Panc1 (cell line): ENCODE measurements around the gene ETNK1. TPM values are rescaled to one million over a fixed set of nuclear protein-coding genes. Genes with fewer than 3 reads are reported as not detected.

Experiments used
- ATAC-seq: fragments of 200-7000 bp; cut with Tn5 transposase; 2 replicates; pipeline ENCODE4 v1.9.1; 2020; ENCODE audit warnings: mild to moderate bottlenecking, moderate library complexity
- BruUV-seq: library from RNA; stranded (reverse); fragments of 400-500 nt; replicated peaks from 2 replicates; lab custom pipeline; 2021; lab: Mats Ljungman, UMichigan
- CTCF ChIA-PET: fragments of 300-600 bp; sonication (Branson Sonifier 250); formaldehyde crosslinking; loops from one replicate; lab custom pipeline; 2022; ENCODE audit warnings: antibody characterized with exemption; lab: Charles Lee
- POLR2A ChIA-PET: fragments of 300-600 bp; sonication (Branson Sonifier 250); formaldehyde crosslinking; loops from one replicate; lab custom pipeline; 2022; ENCODE audit warnings: antibody characterized with exemption; lab: Charles Lee
- DNase-seq: peaks from one replicate; pipeline ENCODE4 v3.0.0-alpha.2; 2010; ENCODE audit warnings: low read depth, low spot score
- H3K27ac ChIP-seq: 2 replicates; pipeline ENCODE4 v1.5.1; 2011; ENCODE audit warnings: mild to moderate bottlenecking, low read length, inconsistent platforms
- H3K27me3 ChIP-seq: fragments of 200-500 bp; sonication (Bioruptor generic); 2 replicates; pipeline ENCODE4 v1.6.0; 2014; ENCODE audit warnings: low read length, inconsistent platforms; ENCODE audit not compliant: control insufficient read depth, insufficient read depth
- H3K36me3 ChIP-seq: fragments of 200-500 bp; sonication (Bioruptor generic); 2 replicates; pipeline ENCODE4 v1.5.1; 2014; ENCODE audit warnings: inconsistent platforms, mild to moderate bottlenecking, low read length, moderate library complexity; ENCODE audit not compliant: control insufficient read depth, insufficient read depth
- H3K4me1 ChIP-seq: 2 replicates; pipeline ENCODE4 v1.5.1; 2011; ENCODE audit warnings: inconsistent platforms, mild to moderate bottlenecking, low read length, moderate library complexity; ENCODE audit not compliant: control insufficient read depth, insufficient read depth
- H3K4me3 ChIP-seq, 2 experiments: 2 replicates each; pipeline ENCODE4 v1.5.1; 2011 to 2012; ENCODE audit warnings: low read depth in 2 of 2, low read length in 2 of 2, mild to moderate bottlenecking in 2 of 2, inconsistent platforms in 1 of 2, moderate library complexity in 1 of 2
- H3K9me3 ChIP-seq: fragments of 200-500 bp; sonication (Bioruptor generic); 2 replicates; pipeline ENCODE4 v1.5.1; 2014; ENCODE audit warnings: low read depth, mild to moderate bottlenecking, inconsistent platforms, low read length, moderate library complexity; ENCODE audit not compliant: control insufficient read depth, insufficient read depth
- POLR2AphosphoS5 ChIP-seq: IDR thresholded peaks from 2 replicates; pipeline ENCODE4 v1.6.1; 2012; ENCODE audit warnings: mild to moderate bottlenecking, low read depth, low read length, moderate library complexity
- SIN3A ChIP-seq: IDR thresholded peaks from 2 replicates; pipeline ENCODE4 v1.6.1; 2012; ENCODE audit warnings: low read depth, mild to moderate bottlenecking, low read length, moderate library complexity, borderline replicate concordance; ENCODE audit not compliant: insufficient read depth
- TCF7L2 ChIP-seq: IDR thresholded peaks from 2 replicates; pipeline ENCODE4 v1.6.1; 2011; ENCODE audit warnings: mild to moderate bottlenecking, low read depth, low read length, inconsistent platforms
- in situ Hi-C: cut with HindIII; loops from 2 replicates; pipeline ENCODE4 v1.10.0; 2016; ENCODE audit warnings: low sequenced_read_pairs, low pct_unique_long_range_greater_than_20kb
- intact Hi-C: fragments of 100-400 bp; cut with micrococcal nuclease; formaldehyde crosslinking; loops from one replicate; pipeline ENCODE4 v1.10.0; 2022; ENCODE audit not compliant: unreplicated experiment
- total RNA-seq: library from RNA; stranded (reverse); gene quantifications from one replicate; pipeline ENCODE4 v1.2.1, GENCODE V29; 2021; ENCODE audit not compliant: unreplicated experiment
- TF ChIP-seq, protein P1 (sequence below): fragments of 450-650 bp; IDR thresholded peaks from 2 replicates; pipeline ENCODE4 v1.5.1; 2017; ENCODE audit warnings: mild to moderate bottlenecking
- TF ChIP-seq, protein P2 (sequence below), 2 experiments: IDR thresholded peaks; 2 replicates each; pipeline ENCODE4 v1.6.1; 2011 to 2012; ENCODE audit warnings: low read depth in 2 of 2, control low read depth in 1 of 2, low read length in 1 of 2, mild to moderate bottlenecking in 1 of 2, moderate library complexity in 1 of 2; ENCODE audit not compliant: insufficient read depth in 1 of 2

Gene ETNK1
- total RNA-seq, 1 experiment from 2014 or later = 43.1 TPM

DNA sequence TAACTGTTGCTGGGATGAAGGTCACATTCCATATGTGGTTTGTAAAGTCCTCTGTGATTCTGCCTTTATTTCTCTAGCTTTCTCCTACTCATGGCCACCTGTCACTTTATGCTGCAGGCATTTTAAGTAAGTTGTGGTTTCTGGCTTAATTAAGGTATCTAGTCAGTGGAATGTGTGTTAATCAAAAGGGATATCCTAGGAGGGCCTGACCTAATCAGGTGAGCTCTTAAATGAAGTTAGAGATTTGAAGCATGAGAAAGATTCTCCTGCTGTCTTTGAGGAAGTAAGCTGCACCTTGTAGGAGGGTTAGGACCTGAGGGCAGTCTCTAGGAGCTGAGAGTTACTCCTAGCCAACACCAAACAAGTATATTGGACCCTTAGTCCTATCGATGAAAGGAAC is 90.3 kb downstream of the ETNK1 start:
- BruUV-seq = no TSS peak
- in situ Hi-C loops = no loop called here

DNA sequence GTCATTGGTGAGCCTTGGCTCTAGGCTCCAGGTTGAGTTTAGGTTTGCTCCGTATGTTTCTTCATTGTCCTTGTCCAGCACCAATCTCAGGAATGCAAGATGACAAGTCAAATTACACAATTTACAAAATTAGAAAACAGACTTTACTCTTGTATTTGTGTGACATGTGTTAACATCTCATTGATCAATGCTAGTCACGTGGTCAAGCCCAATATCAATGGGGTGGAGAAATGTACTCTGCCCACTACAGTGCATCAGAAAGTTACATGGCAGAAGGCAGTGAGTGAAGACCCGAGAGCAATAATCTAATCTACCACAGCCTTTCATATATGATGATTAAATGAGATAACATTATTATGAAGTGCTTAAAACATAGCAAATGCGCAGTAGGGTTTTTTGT is 94.8 kb downstream of the ETNK1 start:
- in situ Hi-C loops (no loop called here), intact Hi-C loops (no loop called here)
- no peaks in the 10 kb centered on the region for H3K36me3 ChIP-seq
- no peak for DNase-seq
- no TSS peak for BruUV-seq
- no peaks in the 10 kb centered on the region; the same call in 1 of the 2 replicates for H3K27me3 ChIP-seq
- ChIA-PET POLR2A (no interaction called here), CTCF (interaction anchor here (0.6 kb wide), 1 partner anchor 807 kb away, joined by 5 read pairs; no protein-coding TSS in a partner anchor)
- H3K27ac ChIP-seq = no peak overlapping the region
- H3K4me1 ChIP-seq = no peaks in the 10 kb centered on the region
- no peak overlapping the region for H3K4me3 ChIP-seq
- H3K9me3 ChIP-seq = no peaks in the 10 kb centered on the region
- TF ChIP-seq SIN3A (no peak), TCF7L2 (no peak), POLR2AphosphoS5 (no peak)
- TF ChIP-seq, protein P1, sequence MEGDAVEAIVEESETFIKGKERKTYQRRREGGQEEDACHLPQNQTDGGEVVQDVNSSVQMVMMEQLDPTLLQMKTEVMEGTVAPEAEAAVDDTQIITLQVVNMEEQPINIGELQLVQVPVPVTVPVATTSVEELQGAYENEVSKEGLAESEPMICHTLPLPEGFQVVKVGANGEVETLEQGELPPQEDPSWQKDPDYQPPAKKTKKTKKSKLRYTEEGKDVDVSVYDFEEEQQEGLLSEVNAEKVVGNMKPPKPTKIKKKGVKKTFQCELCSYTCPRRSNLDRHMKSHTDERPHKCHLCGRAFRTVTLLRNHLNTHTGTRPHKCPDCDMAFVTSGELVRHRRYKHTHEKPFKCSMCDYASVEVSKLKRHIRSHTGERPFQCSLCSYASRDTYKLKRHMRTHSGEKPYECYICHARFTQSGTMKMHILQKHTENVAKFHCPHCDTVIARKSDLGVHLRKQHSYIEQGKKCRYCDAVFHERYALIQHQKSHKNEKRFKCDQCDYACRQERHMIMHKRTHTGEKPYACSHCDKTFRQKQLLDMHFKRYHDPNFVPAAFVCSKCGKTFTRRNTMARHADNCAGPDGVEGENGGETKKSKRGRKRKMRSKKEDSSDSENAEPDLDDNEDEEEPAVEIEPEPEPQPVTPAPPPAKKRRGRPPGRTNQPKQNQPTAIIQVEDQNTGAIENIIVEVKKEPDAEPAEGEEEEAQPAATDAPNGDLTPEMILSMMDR = no peak
- TF ChIP-seq, protein P2, sequence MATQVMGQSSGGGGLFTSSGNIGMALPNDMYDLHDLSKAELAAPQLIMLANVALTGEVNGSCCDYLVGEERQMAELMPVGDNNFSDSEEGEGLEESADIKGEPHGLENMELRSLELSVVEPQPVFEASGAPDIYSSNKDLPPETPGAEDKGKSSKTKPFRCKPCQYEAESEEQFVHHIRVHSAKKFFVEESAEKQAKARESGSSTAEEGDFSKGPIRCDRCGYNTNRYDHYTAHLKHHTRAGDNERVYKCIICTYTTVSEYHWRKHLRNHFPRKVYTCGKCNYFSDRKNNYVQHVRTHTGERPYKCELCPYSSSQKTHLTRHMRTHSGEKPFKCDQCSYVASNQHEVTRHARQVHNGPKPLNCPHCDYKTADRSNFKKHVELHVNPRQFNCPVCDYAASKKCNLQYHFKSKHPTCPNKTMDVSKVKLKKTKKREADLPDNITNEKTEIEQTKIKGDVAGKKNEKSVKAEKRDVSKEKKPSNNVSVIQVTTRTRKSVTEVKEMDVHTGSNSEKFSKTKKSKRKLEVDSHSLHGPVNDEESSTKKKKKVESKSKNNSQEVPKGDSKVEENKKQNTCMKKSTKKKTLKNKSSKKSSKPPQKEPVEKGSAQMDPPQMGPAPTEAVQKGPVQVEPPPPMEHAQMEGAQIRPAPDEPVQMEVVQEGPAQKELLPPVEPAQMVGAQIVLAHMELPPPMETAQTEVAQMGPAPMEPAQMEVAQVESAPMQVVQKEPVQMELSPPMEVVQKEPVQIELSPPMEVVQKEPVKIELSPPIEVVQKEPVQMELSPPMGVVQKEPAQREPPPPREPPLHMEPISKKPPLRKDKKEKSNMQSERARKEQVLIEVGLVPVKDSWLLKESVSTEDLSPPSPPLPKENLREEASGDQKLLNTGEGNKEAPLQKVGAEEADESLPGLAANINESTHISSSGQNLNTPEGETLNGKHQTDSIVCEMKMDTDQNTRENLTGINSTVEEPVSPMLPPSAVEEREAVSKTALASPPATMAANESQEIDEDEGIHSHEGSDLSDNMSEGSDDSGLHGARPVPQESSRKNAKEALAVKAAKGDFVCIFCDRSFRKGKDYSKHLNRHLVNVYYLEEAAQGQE (IDR thresholded peaks at IDR 0.05; ENCODE audit: insufficient read depth in 1 of 2, low read depth in 2 of 2, low read length in 1 of 2) = no peak
- no peak for ATAC-seq

More for the DNA sequence above, 90.3 kb downstream of the ETNK1 start:
- no peaks in the 10 kb centered on the region for H3K9me3 ChIP-seq
- no peaks in the 10 kb centered on the region for H3K36me3 ChIP-seq
- no peak overlapping the region for H3K4me3 ChIP-seq
- POLR2A ChIA-PET = no interaction called here
- H3K27me3 ChIP-seq = no peaks in the 10 kb centered on the region
- no peaks in the 10 kb centered on the region for H3K4me1 ChIP-seq
- intact Hi-C loops = no loop called here
- CTCF ChIA-PET = no interaction called here
- TF ChIP-seq, protein P2 (IDR thresholded peaks at IDR 0.05; ENCODE audit: insufficient read depth in 1 of 2, low read depth in 2 of 2, low read length in 1 of 2) = no peak
- no peak for TF ChIP-seq SIN3A
- TF ChIP-seq TCF7L2 = no peak
- TF ChIP-seq, protein P1 = no peak
- TF ChIP-seq POLR2AphosphoS5 = no peak
- no peak for ATAC-seq
- no peak overlapping the region for H3K27ac ChIP-seq
- no peak for DNase-seq
